ENCODE data around the gene LARP6. TPM values are rescaled to one million over a fixed set of nuclear protein-coding genes. Genes with fewer than 3 reads are reported as not detected.
A peak's percentile ranks its signal among the peaks of the same experiment; 100 is the strongest.

Gene LARP6
- total RNA-seq, 1 donor from 2014 or later: 1.9 TPM

DNA sequence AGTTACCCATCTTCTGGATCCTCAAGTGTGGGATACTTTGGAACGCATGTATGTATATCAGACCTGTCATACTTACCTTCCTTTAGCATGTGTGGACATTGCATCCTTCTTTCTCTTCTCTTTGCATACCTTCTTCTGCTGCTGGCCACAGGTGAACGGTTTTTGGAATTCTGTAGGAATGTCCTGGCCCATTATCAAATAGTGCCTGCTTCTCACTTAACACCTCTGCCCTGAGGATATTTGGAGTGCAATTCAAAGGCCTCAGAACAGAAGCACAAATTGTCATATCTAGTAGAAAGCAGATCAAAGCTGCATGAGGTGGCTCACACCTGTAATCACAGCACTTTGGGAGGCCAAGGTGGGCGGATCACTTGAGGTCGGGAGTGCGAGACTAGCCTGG is 56.5 kb downstream of the LARP6 start:
- no peak for DNase-seq (ENCODE audit: low spot score)
- no peak for ATAC-seq

DNA sequence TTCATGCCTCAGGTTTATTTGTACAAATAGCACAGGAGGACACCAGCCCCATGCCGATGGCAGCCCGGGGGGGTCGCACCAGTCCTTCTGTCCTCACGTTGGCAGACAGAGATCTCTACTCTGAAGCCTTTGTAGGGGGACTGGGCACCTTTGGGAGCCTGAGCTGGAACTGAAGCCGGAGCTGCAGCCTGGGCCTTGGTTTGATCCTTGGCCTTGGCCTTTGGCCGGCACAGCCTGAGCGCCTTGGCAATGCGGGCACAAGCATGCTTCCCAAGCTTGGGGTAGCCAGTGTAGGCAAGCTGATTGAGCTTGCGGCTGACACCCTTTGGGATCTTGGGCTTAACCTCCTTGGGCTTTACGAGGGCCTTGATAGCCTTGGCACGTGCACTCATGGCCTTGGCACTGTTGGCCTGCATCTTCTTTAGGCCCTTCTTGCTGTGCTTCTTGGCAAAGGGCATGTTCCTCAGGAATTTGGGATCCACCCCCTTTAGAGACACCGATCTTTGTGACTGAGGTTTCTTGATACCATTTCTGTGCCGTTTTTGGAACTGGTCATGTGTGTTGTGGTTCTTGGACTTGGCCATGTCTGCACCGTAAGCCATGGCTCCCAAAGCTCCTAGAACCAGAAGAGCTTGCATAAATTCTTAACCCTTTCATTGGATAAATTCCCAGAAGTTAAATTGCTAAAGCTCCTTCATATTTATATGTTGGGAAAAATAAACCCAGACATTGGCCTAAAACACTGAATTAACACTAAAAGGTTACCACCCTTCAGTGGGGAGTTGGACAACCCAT is 57.2 kb downstream of the LARP6 start:
- DNase-seq (ENCODE audit: low spot score): no peak
- no peak for ATAC-seq

GRCh38 chr15:70795311-70795665 is 58.7 kb downstream of the LARP6 start:
- DNase-seq (ENCODE audit: low spot score) (no peak), ATAC-seq (no peak)

DNA sequence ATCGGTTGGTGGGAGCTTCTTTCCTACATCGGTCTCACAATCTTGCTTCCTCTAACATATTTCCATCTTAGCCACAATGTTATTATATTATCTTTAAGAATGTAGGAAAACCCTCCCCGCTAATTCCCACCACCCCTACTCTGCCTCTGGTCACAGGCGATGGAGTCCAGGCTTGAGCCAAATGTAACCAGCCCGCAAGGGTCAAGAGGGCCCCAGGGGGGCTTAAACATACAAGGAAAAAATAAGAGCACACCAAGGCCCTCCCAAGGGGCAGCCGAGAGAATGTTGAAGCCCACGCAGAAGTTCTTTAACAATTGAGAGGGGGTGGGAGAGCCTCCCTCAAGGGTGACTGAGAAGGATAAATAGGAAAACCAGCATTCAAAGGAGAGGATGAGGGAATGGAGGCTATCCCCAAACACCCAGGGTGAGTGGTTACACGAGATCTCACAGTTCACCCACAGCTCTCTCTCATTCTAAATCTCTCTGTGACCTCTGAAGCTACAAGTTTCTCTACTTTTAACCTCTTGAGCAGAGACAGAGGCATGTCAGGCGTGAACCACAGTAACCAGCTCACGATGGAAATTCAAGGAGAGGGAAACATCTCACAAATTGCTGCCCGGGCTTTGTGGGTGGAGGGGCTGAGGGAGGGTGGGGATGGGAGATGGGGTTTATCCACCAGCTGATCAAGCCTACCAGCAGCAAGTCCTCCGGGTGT is 59.2 kb downstream of the LARP6 start:
- no peak for ATAC-seq
- DNase-seq (ENCODE audit: low spot score): no peak

- ATAC-seq: no peak
- no peak for DNase-seq (ENCODE audit: low spot score)
These were observed 60.3 kb downstream of the LARP6 start for GRCh38 chr15:70793694-70794093.

- DNase-seq (ENCODE audit: low spot score) (no peak), ATAC-seq (no peak)
These were observed 61.8 kb downstream of the LARP6 start for GRCh38 chr15:70792171-70792573.

- ATAC-seq (no peak), DNase-seq (ENCODE audit: low spot score) (no peak)
These were observed 62.7 kb downstream of the LARP6 start for GRCh38 chr15:70791259-70791658.

- ATAC-seq (no peak), DNase-seq (ENCODE audit: low spot score) (no peak)
These were observed 64.7 kb downstream of the LARP6 start for GRCh38 chr15:70789213-70789612.

- DNase-seq (ENCODE audit: low spot score) (no peak), ATAC-seq (peak; percentile 77)
These were observed 65.6 kb downstream of the LARP6 start for GRCh38 chr15:70788114-70789049.

DNA sequence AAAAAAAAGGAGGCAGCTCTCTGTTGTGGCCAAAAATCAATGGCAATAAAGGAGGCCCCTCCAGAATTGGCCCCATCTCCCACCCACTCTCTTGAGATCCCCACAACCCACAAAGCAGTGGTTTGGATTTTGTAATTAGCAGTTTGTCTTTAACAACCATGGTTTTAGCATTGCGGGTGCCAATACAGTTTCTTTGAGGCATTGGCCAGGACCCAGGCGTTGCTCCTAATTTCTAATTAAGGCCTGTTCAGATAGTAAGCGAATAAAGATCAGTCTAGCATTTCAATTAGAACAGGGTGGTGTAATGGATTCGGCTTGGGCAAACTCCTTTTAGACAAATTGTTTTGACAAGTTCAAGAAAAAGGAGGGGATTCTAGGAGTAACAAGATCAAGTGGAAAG is 67.0 kb downstream of the LARP6 start:
- ATAC-seq (no peak), DNase-seq (ENCODE audit: low spot score) (no peak)

- DNase-seq (ENCODE audit: low spot score) (no peak), ATAC-seq (no peak)
These were observed 70.3 kb downstream of the LARP6 start for GRCh38 chr15:70783610-70784022.

GRCh38 chr15:70783041-70783440 is 70.9 kb downstream of the LARP6 start:
- DNase-seq (ENCODE audit: low spot score): no peak
- no peak for ATAC-seq

DNA sequence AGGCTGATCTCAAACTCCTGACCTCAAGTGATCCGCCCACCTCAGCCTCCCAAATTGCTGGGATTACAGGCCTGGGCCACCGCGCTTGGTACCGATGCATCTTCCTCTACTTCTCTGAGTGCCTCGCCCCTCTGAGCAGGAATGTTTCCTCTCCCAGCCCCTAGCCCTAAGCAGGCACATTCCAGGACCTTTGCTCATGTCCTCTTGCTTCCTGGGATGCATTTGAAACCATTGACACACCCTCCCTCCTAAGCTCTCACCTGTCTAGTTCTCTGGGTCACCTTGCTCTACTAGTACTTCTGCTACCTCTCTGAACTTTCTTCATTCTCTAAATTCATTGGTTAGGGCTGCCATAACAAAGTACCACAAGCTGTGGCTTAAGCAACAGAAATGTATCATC is 72.7 kb downstream of the LARP6 start:
- DNase-seq (ENCODE audit: low spot score) (no peak), ATAC-seq (no peak)

Other genes starting within 250 kb of the LARP6 start
- gene UACA, start 90.6 kb downstream of the LARP6 start, total RNA-seq: 13.7 TPM
- 0.93 TPM for gene THAP10, start 38.3 kb upstream of the LARP6 start, total RNA-seq
- gene LRRC49, start 38.7 kb upstream of the LARP6 start, total RNA-seq: 0.25 TPM

Measured in left lobe of liver (tissue), 2 donors.